ENCODE measurements around the gene RAB35. TPM values are rescaled to one million over a fixed set of nuclear protein-coding genes. Genes with fewer than 3 reads are reported as not detected.

The RAB35 gene
- total RNA-seq, 1 donor from 2014 or later = 44.4 TPM

GRCh38 chr12:120103371-120103770 lies 13.2 kb downstream of the RAB35 start:
- no peak for DNase-seq (ENCODE audit: low spot score)
- H3K4me3 Mint-ChIP-seq (ENCODE audit: unreplicated experiment) = no peak overlapping the region
- H3K36me3 Mint-ChIP-seq (ENCODE audit: low read depth) = peaks cover 7% of the 10 kb centered on the region
- H3K4me1 Mint-ChIP-seq (ENCODE audit: low read depth) = peaks cover 15% of the 10 kb centered on the region
- H3K27ac Mint-ChIP-seq (ENCODE audit: unreplicated experiment) = no peak overlapping the region
- H3K9me3 Mint-ChIP-seq (ENCODE audit: low read depth) = no peaks in the 10 kb centered on the region
- no peak for TF ChIP-seq CTCF (IDR thresholded peaks at IDR 0.05)
- H3K27me3 Mint-ChIP-seq (ENCODE audit: low read depth) = no peaks in the 10 kb centered on the region

GRCh38 chr12:120103044-120103338 lies 13.6 kb downstream of the RAB35 start:
- H3K9me3 Mint-ChIP-seq (ENCODE audit: low read depth) = no peaks in the 10 kb centered on the region
- no peak for DNase-seq (ENCODE audit: low spot score)
- TF ChIP-seq CTCF (IDR thresholded peaks at IDR 0.05) = no peak
- no peak overlapping the region for H3K4me3 Mint-ChIP-seq (ENCODE audit: unreplicated experiment)
- peaks cover 11% of the 10 kb centered on the region for H3K4me1 Mint-ChIP-seq (ENCODE audit: low read depth)
- no peak overlapping the region for H3K27ac Mint-ChIP-seq (ENCODE audit: unreplicated experiment)
- peaks cover 7% of the 10 kb centered on the region for H3K36me3 Mint-ChIP-seq (ENCODE audit: low read depth)
- H3K27me3 Mint-ChIP-seq (ENCODE audit: low read depth) = no peaks in the 10 kb centered on the region

GRCh38 chr12:120102189-120103043 lies 14.1 kb downstream of the RAB35 start:
- Mint-ChIP-seq H3K36me3 (ENCODE audit: low read depth) (peaks cover 7% of the 10 kb centered on the region), H3K4me1 (ENCODE audit: low read depth) (peaks cover 8% of the 10 kb centered on the region), H3K27me3 (ENCODE audit: low read depth) (no peaks in the 10 kb centered on the region)

GRCh38 chr12:120101617-120102016 lies 14.9 kb downstream of the RAB35 start:
- no peak for TF ChIP-seq CTCF (IDR thresholded peaks at IDR 0.05)
- no peaks in the 10 kb centered on the region for H3K9me3 Mint-ChIP-seq (ENCODE audit: low read depth)
- H3K4me1 Mint-ChIP-seq (ENCODE audit: low read depth) = peaks cover 8% of the 10 kb centered on the region
- peaks cover 8% of the 10 kb centered on the region for H3K36me3 Mint-ChIP-seq (ENCODE audit: low read depth)
- no peak for DNase-seq (ENCODE audit: low spot score)
- H3K27me3 Mint-ChIP-seq (ENCODE audit: low read depth) = no peaks in the 10 kb centered on the region
- H3K27ac Mint-ChIP-seq (ENCODE audit: unreplicated experiment) = no peak overlapping the region
- no peak overlapping the region for H3K4me3 Mint-ChIP-seq (ENCODE audit: unreplicated experiment)

More at GRCh38 chr12:120102189-120103043, 14.1 kb downstream of the RAB35 start:
- H3K9me3 Mint-ChIP-seq (ENCODE audit: low read depth) = no peaks in the 10 kb centered on the region
- no peak for DNase-seq (ENCODE audit: low spot score)
- no peak for TF ChIP-seq CTCF (IDR thresholded peaks at IDR 0.05)
- H3K4me3 Mint-ChIP-seq (ENCODE audit: unreplicated experiment) = no peak overlapping the region
- no peak overlapping the region for H3K27ac Mint-ChIP-seq (ENCODE audit: unreplicated experiment)

GRCh38 chr12:120101182-120101581 lies 15.4 kb downstream of the RAB35 start:
- no peak for TF ChIP-seq CTCF (IDR thresholded peaks at IDR 0.05)
- no peak for DNase-seq (ENCODE audit: low spot score)
- no peak overlapping the region for H3K27ac Mint-ChIP-seq (ENCODE audit: unreplicated experiment)
- H3K27me3 Mint-ChIP-seq (ENCODE audit: low read depth) = no peaks in the 10 kb centered on the region
- H3K9me3 Mint-ChIP-seq (ENCODE audit: low read depth) = no peaks in the 10 kb centered on the region
- no peak overlapping the region for H3K4me3 Mint-ChIP-seq (ENCODE audit: unreplicated experiment)
- peaks cover 8% of the 10 kb centered on the region for H3K4me1 Mint-ChIP-seq (ENCODE audit: low read depth)
- peaks cover 10% of the 10 kb centered on the region for H3K36me3 Mint-ChIP-seq (ENCODE audit: low read depth)
